ENCODE results near the gene GAB3.
"Not testable (repeated sequence)": the region's sequence is repeated elsewhere in the genome, so short reads cannot be mapped to it uniquely, and the experiment has no call there.

Gene GAB3

DNA sequence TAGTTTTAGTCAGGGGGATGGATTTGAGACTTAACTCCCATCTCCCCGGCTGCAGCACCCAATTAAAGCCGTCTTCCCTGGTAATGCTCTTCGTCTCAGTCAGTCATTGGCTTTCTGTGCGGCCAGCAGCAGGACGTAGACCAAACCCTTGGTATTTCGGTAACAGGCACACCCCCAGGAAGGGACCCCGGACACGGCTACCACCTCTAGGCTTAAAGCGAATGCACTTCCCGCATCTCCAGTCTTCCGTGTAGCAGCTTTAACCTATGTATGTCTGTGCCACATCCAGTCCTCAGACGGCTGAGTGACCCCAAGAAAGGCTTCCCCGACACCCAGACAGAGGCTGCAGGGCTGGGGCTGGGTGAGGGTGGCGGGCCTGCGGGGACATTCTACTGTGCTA, 96.0 kb downstream of the GAB3 start:
- no peak for DNase-seq

- DNase-seq: no peak
Observed at GRCh38 chrX:154654372-154654771, 96.5 kb downstream of the GAB3 start.

DNA sequence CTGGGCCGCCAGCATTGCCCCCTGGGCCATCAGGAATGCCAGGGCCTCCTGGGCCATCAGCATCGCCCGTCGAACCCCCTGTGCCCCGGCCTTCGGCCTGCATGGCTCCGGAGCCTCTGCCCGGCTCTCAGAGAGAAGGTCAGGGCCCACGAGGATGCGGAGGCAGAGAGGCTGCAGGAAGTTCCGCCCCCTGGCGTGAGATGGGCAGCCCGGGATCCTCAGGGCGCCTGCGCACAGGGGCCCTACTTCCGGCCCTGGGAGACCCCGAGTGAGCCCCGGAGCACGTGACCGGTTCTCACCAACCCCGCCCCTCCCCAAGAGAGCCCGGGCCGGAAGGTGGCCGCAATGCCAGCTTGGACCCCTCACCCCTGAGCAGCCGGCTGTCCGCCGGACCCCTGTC, 97.5 kb downstream of the GAB3 start, which contains the start of gene CTAG2:
Gene CTAG2 (minus strand): TSS at position 167 of the 400 bp plus-strand sequence. CDS start 64 bp downstream, at position 103.
- DNase-seq: not testable (repeated sequence)

- no peak for DNase-seq
Observed at GRCh38 chrX:154653048-154653401, 97.9 kb downstream of the GAB3 start.

DNA sequence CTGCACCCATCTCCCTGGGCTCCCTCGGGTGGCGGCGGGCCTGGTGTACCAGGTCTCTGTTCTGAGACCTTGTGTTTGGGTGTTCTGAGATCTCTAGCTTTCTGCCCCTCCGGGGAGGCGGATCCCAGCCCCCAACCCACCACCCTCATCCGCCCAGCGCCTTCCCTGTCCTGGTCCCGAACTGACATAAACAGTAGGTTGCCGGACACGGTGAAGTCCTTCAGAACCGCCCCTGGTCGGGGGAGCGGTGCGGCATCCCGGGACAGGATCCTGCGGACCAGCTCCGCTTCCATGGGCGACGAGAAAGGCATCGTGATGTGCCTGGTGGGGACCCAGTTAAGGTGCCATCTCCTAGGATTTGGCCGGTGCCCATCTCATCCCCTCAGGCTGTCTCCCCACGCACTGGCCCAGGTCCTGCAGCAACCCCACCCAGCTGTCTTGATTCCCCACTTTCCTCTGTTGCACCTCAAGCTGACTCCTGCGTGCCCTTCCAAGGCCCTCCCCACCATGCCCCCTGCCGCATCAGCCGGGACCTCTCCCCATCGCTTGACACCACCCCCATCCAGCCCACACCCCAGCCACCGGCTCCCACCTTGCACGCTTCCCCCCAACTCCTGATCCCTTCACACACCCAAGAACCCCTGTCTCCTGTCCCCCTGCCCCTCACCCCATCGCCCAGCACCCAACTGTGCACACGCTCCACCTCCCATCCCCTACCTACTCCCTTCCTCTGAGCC, 98.4 kb downstream of the GAB3 start:
- DNase-seq: no peak

DNA sequence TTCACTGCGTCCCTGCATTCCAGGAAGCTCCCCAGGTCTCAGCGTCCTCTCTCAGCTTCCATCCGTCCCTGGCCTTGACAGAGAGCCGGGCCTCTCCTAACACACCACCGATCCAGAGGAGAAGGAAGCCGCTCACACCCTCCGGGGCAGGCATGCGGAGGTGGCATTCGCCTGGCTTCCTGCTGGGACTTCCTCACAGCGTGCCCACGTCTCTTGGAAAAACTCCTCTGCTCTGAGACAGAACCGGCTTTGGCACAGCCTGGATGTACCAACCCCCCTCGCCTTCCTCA, 100.7 kb downstream of the GAB3 start:
- DNase-seq: no peak

- no peak for DNase-seq
Observed at GRCh38 chrX:154649503-154650220, 101.2 kb downstream of the GAB3 start.

GRCh38 chrX:154648931-154649330, 101.9 kb downstream of the GAB3 start:
- no peak for DNase-seq

- not testable (repeated sequence) for DNase-seq
Observed at GRCh38 chrX:154645745-154646378, 105.0 kb downstream of the GAB3 start.

DNA sequence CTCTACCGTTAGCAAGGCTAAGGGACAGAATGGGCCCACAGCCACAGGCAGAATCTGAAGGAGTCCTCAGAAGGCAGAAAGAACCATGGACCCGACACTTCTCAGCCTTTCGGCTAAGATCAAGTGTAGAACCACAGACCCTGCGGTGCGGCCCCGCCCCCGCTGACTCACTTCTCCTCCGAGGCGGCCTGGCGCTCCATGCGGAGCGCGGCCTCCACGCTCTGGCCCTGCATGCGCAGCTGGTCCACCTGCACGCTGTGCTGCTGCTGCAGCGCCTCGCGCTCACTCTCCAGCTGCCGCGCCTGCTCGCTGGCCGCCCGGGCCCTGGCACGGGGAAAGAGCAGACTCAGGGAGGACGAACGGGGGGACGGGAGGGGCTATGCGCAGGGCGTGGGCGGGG, 107.2 kb downstream of the GAB3 start:
- DNase-seq: not testable (repeated sequence)

DNA sequence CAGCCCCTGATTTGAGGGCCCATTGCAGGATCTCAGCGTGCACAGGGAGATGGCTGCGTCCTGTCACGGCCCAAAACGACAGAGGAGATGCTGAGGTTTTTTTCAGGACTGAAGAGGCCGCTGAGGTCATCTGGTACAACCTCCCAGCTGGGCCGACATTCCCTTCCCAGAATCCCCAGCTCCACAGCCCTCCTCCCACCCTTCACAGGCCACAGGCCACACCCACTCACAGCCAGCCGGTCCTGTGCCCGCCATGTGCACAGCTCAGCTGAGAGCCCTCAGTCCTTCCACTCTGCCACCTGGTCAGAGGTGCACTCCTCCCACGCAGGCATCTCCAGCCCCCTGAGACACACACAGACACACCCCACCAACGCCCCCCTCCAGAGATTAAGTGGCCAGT, 109.1 kb downstream of the GAB3 start:
- not testable (repeated sequence) for DNase-seq

DNA sequence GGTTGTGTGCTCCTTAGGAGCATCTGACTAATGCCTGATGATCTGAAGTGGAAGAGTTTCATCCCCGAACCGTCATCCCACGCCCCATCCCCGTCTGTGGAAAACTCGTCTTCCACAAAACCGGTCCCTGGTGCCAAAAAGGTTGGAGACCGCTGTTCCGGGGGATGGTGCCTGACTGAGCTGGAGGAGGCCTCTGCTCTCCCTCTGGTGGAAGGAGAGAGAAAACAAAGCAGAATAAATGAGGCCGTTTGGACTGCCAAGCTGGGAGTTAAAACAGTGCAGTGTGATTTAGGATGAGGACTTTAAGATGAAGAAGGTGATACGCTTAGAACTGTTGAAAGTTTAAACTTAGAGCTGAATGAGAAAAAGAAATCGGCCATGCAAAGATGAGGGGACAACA, 117.2 kb downstream of the GAB3 start:
- DNase-seq: not testable (repeated sequence)

DNA sequence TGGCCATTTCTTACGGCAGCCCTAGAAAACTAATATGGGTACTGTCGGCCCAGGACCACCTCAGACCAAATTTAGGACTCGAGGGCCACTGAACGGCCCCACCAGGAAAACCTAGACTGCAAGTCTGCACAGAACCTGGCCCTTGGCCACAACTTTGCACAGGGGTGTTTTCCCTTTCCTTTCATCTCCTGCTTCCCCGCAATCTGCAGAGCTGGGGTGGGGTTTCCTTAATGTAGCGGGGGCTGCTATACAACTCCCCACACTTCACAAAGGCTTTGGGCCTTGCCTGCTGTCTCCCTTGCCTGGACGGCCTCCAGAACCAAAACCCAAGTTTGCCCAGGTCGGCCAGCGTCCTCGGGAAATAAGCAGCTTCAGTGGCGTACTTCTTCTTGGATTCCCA, 119.9 kb downstream of the GAB3 start:
- DNase-seq: not testable (repeated sequence)

- DNase-seq: not testable (repeated sequence)
Observed at GRCh38 chrX:154628960-154629359, 121.9 kb downstream of the GAB3 start.
